GM19395 (cell line): ENCODE measurements around the gene GPR55.
"Not testable (repeated sequence)": the region's sequence is repeated elsewhere in the genome, so short reads cannot be mapped to it uniquely, and the experiment has no call there.

Experiments
- ATAC-seq: cut with Tn5 transposase; IDR thresholded peaks from one replicate; pipeline ENCODE4 v1.9.1; 2021; ENCODE audit warnings: mild to moderate bottlenecking, moderate library complexity; ENCODE audit not compliant: unreplicated experiment

GPR55 gene

DNA sequence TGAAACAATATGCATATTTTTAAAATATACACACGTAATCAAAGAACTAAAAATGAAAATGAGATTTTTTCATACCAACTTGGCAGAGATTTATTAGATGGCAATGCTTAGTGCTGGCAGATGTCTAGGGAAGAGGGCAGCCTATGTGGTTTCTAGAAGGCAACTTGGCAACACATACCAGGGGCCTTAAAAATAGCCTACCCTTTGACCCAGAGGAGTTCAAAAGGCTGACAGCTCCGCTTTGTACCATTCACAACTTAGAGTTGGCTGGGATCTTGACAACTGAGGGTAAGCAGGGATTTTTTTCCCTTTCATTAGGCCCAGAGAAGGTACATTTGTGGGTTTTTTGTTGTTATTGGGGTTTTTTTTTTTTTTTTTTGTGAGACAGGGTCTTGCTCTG, 26.4 kb upstream of the GPR55 start:
- ATAC-seq, result no peak

GRCh38 chr2:230950874-230951339, 25.9 kb upstream of the GPR55 start:
- ATAC-seq, result no peak

- peak; percentile 68 for ATAC-seq
Measured at GRCh38 chr2:230949966-230950873, 25.2 kb upstream of the GPR55 start.

DNA sequence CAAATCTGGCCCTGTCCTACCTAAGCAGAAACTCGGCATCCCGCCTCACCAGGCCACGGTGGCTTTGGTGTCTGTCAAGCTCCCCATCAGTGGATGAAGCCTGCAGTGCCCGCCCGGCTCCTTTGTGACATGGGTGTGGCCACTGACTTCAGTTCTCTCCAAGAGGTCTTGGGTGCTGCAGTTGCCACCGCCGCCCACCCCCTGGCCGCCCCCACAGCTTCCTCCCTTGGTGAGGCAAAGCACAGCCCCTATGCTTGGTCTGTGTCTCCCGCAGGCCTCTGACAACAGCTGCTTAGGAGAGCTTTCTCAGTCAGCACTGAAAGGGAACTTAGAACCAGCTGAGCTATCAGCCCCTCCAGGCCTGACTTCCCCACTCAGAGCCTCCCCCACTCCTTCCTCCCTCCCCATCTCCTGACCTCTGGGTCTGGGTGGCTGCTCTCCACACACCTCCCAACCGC, 22.9 kb upstream of the GPR55 start:
- peak; percentile 42 for ATAC-seq

- no peak for ATAC-seq
Measured at GRCh38 chr2:230947235-230947576, 22.2 kb upstream of the GPR55 start.

- no peak for ATAC-seq
Measured at GRCh38 chr2:230946429-230947234, 21.6 kb upstream of the GPR55 start.

- no peak for ATAC-seq
Measured at GRCh38 chr2:230944757-230945372, 19.8 kb upstream of the GPR55 start.

DNA sequence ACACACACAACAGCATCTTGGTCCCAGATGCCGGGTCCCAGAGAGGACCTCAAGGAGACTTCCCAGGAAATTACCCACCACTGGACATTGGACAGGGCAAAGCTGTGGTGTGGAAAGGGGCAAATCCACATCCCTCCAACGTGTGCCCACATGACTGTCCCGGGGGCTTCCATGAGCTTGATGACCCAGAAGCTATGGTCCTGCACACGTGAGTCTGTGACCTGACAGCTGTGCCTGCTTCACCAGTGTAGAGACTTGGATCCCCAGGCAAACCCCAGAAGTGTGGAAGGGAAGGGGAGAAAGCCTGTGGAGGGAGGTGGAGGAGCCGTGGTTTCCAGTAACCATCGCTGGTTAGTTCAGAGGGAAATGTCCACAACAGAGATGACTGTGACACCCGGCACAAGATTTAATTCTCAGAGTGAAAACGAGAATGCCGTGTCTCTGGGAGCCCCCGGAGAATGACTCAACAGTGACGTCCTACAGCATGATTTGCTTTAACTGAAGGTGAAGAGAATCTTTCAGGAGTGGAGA, 19.1 kb upstream of the GPR55 start:
- ATAC-seq, result peak; percentile 53

GRCh38 chr2:230942920-230943896, 18.2 kb upstream of the GPR55 start:
- peak; percentile 65 for ATAC-seq

DNA sequence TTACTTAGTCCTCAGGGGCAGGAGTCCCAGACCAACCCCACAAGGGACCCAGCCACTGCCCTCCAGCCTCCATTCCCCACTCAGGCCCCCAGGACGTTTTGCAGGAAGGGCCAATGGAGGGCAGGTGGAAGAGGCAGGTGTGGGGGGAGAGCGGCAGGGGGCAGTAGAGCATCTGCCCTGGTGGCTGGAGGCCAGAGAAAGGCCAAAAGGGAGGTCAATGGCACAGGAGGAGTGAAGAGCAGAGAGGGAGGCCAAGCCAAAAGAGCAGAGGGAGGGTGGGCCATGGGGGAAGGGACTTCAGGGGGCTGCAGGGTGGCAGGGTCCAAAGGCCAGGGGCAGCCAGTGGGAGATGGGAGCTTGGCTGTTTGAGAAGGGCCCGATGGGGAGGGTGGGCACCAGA, 17.3 kb upstream of the GPR55 start:
- no peak for ATAC-seq

DNA sequence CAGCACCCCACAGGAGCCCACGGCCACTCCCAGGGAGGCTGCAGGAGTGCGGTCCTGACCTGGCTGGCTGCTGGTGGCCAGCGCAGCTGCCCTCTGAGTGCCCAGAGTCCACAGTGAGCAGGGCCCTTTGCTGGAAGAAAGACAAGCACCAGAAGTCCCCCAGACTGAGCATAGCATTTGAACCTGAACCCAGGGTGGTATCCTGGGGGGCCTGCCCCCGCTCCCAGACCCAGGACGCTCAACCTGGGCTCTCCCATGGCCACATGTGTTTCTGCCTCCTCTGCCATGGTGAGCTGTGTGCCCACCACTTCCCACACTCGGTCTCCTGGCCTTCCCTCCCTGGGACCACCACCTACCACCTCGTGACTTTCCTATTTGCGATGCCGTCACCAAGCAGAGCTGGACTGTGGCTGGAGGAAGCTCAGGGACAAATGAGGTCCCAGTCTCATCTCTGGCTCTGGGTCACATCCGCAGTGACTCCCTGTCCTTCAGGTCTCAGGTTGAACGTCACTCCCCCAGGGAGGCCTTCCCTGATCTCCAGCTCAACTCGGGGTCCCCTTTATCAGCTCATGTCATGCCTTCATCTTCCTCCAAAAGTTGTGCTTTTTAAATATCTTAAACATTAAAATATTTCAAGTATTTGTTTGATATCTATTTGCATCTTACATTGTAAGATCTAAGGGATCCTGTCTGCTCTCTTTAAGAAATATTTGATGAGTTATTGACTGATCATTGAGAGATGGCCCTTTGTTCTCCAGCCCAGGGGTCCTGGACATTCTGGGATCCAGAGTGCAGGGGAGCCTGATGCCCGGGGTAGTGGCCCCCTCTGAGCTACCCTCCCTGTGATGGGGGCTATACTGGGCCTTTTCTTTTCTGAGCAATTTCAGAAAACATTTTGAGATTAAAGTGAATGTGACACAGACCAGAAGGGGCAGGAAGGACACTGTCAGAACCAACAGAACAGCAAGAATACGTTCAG, 16.4 kb upstream of the GPR55 start:
- ATAC-seq, result no peak

DNA sequence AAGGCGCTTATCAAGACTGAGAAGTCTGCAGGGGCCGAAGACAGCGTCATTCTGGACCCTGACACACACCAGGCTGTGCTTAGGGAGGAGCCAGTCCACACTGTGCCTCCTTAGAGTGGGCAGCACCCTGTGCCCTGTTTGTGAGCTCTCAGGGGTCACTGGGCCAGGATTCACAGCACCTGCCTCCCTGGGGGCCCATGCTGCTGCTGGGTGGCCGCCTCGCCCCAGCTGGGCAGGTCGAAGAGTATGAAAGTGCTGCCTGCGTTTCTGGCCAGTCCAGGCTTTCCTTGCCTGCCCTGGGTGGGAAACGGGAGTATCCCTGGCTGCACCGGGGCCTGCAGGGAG, 15.4 kb upstream of the GPR55 start:
- no peak for ATAC-seq

GRCh38 chr2:230939691-230940470, 14.8 kb upstream of the GPR55 start:
- ATAC-seq, result no peak

- no peak for ATAC-seq
Measured at GRCh38 chr2:230939066-230939591, 14.1 kb upstream of the GPR55 start.

- ATAC-seq, result no peak
Measured at GRCh38 chr2:230938516-230939065, 13.5 kb upstream of the GPR55 start.

DNA sequence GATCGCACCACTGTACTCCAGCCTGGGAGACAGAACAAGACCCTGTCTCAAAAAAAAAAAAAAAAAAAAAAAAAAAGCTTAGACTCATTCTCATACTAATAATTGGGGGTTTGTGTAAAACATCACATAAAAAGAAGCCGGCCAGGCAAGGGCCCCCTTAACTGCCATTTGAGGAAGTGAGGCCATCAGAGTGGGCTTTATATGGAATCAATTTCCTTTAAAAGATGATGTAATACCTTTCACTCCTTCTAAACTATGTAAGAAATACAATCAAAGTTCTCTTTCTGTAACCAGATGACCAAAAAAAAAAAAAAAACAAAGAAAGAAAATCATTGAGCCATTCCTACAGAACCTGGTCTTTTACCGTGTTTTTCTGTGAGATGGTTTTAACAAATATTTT, 13.1 kb upstream of the GPR55 start:
- ATAC-seq, result no peak

GRCh38 chr2:230937362-230937761, 12.3 kb upstream of the GPR55 start:
- no peak for ATAC-seq

DNA sequence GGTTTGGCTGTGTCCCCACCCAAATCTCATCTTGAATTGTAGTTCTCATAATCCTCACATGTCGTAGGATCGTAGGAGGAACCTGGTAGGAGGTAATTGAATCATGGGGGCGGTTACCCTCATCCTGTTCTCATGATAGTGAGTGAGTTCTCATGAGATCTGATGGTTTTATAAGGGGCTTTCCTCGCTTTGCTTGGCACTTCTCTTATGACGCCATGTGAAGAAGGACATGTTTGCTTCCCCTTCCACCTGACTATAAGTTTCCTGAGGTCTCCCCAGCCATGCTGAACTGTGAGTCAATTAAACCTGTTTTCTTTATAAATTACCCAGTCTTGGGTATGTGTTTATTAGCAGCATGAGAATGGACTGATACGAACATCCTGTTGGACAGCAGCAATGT, 11.2 kb upstream of the GPR55 start:
- not testable (repeated sequence) for ATAC-seq
